Epithelial cell of esophagus (primary cell): ENCODE results near the gene NFIA.

Experiments
- DNase-seq: peaks from one replicate; pipeline ENCODE4 v3.0.0; 2010; ENCODE audit warnings: low read depth
- H3K4me3 ChIP-seq: 2 replicates; pipeline ENCODE4 v1.5.1; 2011; ENCODE audit warnings: mild to moderate bottlenecking, low read length, control low read depth
- CTCF ChIP-seq: IDR thresholded peaks from 2 replicates; pipeline ENCODE4 v1.5.1; 2011; ENCODE audit warnings: low read depth, mild to moderate bottlenecking, low read length, control low read depth, inconsistent platforms; ENCODE audit not compliant: insufficient read depth; ENCODE audit errors: missing control alignments

NFIA gene

GRCh38 chr1:61260171-61260570, 177.8 kb downstream of the NFIA start:
- DNase-seq: no peak
- no peak for TF ChIP-seq CTCF
- no peak overlapping the region for H3K4me3 ChIP-seq

GRCh38 chr1:61261595-61261994, 179.2 kb downstream of the NFIA start:
- no peak for DNase-seq
- TF ChIP-seq CTCF: no peak
- no peak overlapping the region for H3K4me3 ChIP-seq

GRCh38 chr1:61263905-61264824, 181.8 kb downstream of the NFIA start:
- H3K4me3 ChIP-seq: no peak overlapping the region
- no peak for TF ChIP-seq CTCF
- no peak for DNase-seq

- DNase-seq: no peak
- TF ChIP-seq CTCF: no peak
- no peak overlapping the region for H3K4me3 ChIP-seq
Observed at GRCh38 chr1:61264825-61265242, 182.5 kb downstream of the NFIA start.

GRCh38 chr1:61265665-61266064, 183.3 kb downstream of the NFIA start:
- TF ChIP-seq CTCF: no peak
- no peak overlapping the region for H3K4me3 ChIP-seq
- no peak for DNase-seq

- no peak for DNase-seq
- TF ChIP-seq CTCF: no peak
Observed at GRCh38 chr1:61266738-61267137, 184.4 kb downstream of the NFIA start.

More at GRCh38 chr1:61266738-61267137, 184.4 kb downstream of the NFIA start:
- H3K4me3 ChIP-seq: no peak overlapping the region
